ENCODE measurements around the gene KIF3C.
A peak's percentile ranks its signal among the peaks of the same experiment; 100 is the strongest.
"Not testable (repeated sequence)": the region's sequence is repeated elsewhere in the genome, so short reads cannot be mapped to it uniquely, and the experiment has no call there.

The KIF3C gene

GRCh38 chr2:25982273-25982967 lies at the start of gene KIF3C:
KIF3C (minus strand) TSS chr2:25982497; CDS start chr2:25981917, 580 bp downstream.
- no peak for TF ChIP-seq CTCF (conservative IDR thresholded peaks at IDR 0.05; ENCODE audit: low read length)
- H3K4me3 ChIP-seq (ENCODE audit: low read length): peak within 1 kb of the TSS; percentile 75
- peak; percentile 43 for DNase-seq (ENCODE audit: low read depth)

- not testable (repeated sequence) for DNase-seq (ENCODE audit: low read depth); H3K4me3 ChIP-seq (ENCODE audit: low read length)
Observed at GRCh38 chr2:26028083-26028482, 45.8 kb upstream of the KIF3C start.

- DNase-seq (ENCODE audit: low read depth): no peak
- no peak overlapping the region for H3K4me3 ChIP-seq (ENCODE audit: low read length)
- no peak for TF ChIP-seq CTCF (conservative IDR thresholded peaks at IDR 0.05; ENCODE audit: low read length)
Observed at GRCh38 chr2:26025509-26025908, 43.2 kb upstream of the KIF3C start.

GRCh38 chr2:26024260-26024659 lies 42.0 kb upstream of the KIF3C start:
- DNase-seq (ENCODE audit: low read depth): no peak
- no peak for TF ChIP-seq CTCF (conservative IDR thresholded peaks at IDR 0.05; ENCODE audit: low read length)
- H3K4me3 ChIP-seq (ENCODE audit: low read length): no peak overlapping the region

GRCh38 chr2:26020231-26020640 lies 37.9 kb upstream of the KIF3C start:
- H3K4me3 ChIP-seq (ENCODE audit: low read length): no peak overlapping the region
- no peak for DNase-seq (ENCODE audit: low read depth)
- no peak for TF ChIP-seq CTCF (conservative IDR thresholded peaks at IDR 0.05; ENCODE audit: low read length)

- no peak overlapping the region for H3K4me3 ChIP-seq (ENCODE audit: low read length)
- TF ChIP-seq CTCF (conservative IDR thresholded peaks at IDR 0.05; ENCODE audit: low read length): no peak
- peak; percentile 78 for DNase-seq (ENCODE audit: low read depth)
Observed at GRCh38 chr2:26018184-26019055, 36.1 kb upstream of the KIF3C start.

- no peak overlapping the region for H3K4me3 ChIP-seq (ENCODE audit: low read length)
- no peak for DNase-seq (ENCODE audit: low read depth)
- no peak for TF ChIP-seq CTCF (conservative IDR thresholded peaks at IDR 0.05; ENCODE audit: low read length)
Observed at GRCh38 chr2:26017464-26018183, 35.3 kb upstream of the KIF3C start.

- DNase-seq (ENCODE audit: low read depth); H3K4me3 ChIP-seq (ENCODE audit: low read length): not testable (repeated sequence)
Observed at GRCh38 chr2:26016706-26017045, 34.4 kb upstream of the KIF3C start.
